PC-3 (cell line): Measurements from ENCODE around the gene PSORS1C2. TPM values are rescaled to one million over a fixed set of nuclear protein-coding genes. Genes with fewer than 3 reads are reported as not detected.

Source experiments
- ATAC-seq: fragments of 200-7000 bp; cut with Tn5 transposase; 2 replicates; pipeline ENCODE4 v1.9.1; 2020; ENCODE audit warnings: mild to moderate bottlenecking, moderate library complexity
- BruUV-seq: library from RNA; stranded (reverse); fragments of 400-500 nt; replicated peaks from 2 replicates; lab custom pipeline; 2021; lab: Mats Ljungman, UMichigan
- CTCF ChIA-PET: fragments of 300-600 bp; sonication (Branson Sonifier 250); formaldehyde crosslinking; loops from one replicate; lab custom pipeline; 2022; ENCODE audit warnings: antibody characterized with exemption; lab: Charles Lee
- POLR2A ChIA-PET: fragments of 300-600 bp; sonication (Branson Sonifier 250); formaldehyde crosslinking; loops from one replicate; lab custom pipeline; 2022; ENCODE audit warnings: antibody characterized with exemption; ENCODE audit not compliant: unreplicated experiment; lab: Charles Lee
- DNase-seq: peaks from one replicate; pipeline ENCODE4 v3.0.0-alpha.2; 2015
- H2AFZ ChIP-seq: fragments of 300-600 bp; sonication (generic); 2 replicates; pipeline ENCODE4 v1.6.0; 2016; ENCODE audit warnings: antibody characterized with exemption, low read length
- H3F3A ChIP-seq: fragments of 300-600 bp; sonication (generic); one replicate; pipeline ENCODE4 v1.6.0; 2017; ENCODE audit warnings: antibody characterized with exemption, low read length, control low read depth, mild to moderate bottlenecking; ENCODE audit not compliant: unreplicated experiment
- H3K27ac ChIP-seq: fragments of 300-600 bp; sonication (generic); 2 replicates; pipeline ENCODE4 v1.5.1; 2016; ENCODE audit warnings: mild to moderate bottlenecking, low read length
- H3K27me3 ChIP-seq: fragments of 300-600 bp; sonication (generic); 2 replicates; pipeline ENCODE4 v1.6.1; 2016; ENCODE audit warnings: low read length, mixed read lengths
- H3K36me3 ChIP-seq: fragments of 300-600 bp; sonication (generic); 2 replicates; pipeline ENCODE4 v1.6.1; 2016; ENCODE audit warnings: low read depth, mixed run types, low read length, mixed read lengths
- H3K4me1 ChIP-seq: fragments of 300-600 bp; sonication (generic); 2 replicates; pipeline ENCODE4 v1.5.1; 2016; ENCODE audit warnings: low read length; ENCODE audit not compliant: insufficient read depth
- H3K4me2 ChIP-seq: fragments of 300-600 bp; sonication (generic); 2 replicates; pipeline ENCODE4 v1.6.0; 2016; ENCODE audit warnings: low read length
- H3K4me3 ChIP-seq: fragments of 300-600 bp; sonication (generic); 2 replicates; pipeline ENCODE4 v1.5.1; 2016; ENCODE audit warnings: mild to moderate bottlenecking, low read length, mixed read lengths
- H3K79me2 ChIP-seq: fragments of 300-600 bp; sonication (generic); 2 replicates; pipeline ENCODE4 v1.6.1; 2017; ENCODE audit warnings: low read length, mixed read lengths
- H3K9ac ChIP-seq: fragments of 300-600 bp; sonication (generic); 2 replicates; pipeline ENCODE4 v1.6.0; 2016; ENCODE audit warnings: mild to moderate bottlenecking, low read length
- H3K9me2 ChIP-seq: fragments of 300-600 bp; sonication (generic); replicated peaks from 2 replicates; pipeline ENCODE4 v1.6.1; 2016; ENCODE audit warnings: mixed run types, low read length, mixed read lengths
- H3K9me3 ChIP-seq: fragments of 300-600 bp; sonication (generic); 2 replicates; pipeline ENCODE4 v1.6.1; 2016; ENCODE audit warnings: low read length, mixed read lengths
- H4K20me1 ChIP-seq: fragments of 300-600 bp; sonication (generic); 2 replicates; pipeline ENCODE4 v1.6.1; 2016; ENCODE audit warnings: low read length, mixed read lengths
- EZH2 ChIP-seq: fragments of 300-600 bp; sonication (generic); IDR thresholded peaks from one replicate; pipeline ENCODE4 v1.6.1; 2017; ENCODE audit warnings: antibody characterized with exemption, mild to moderate bottlenecking, low read length; ENCODE audit not compliant: unreplicated experiment
- EZH2phosphoT487 ChIP-seq: fragments of 300-600 bp; sonication (generic); IDR thresholded peaks from 2 replicates; pipeline ENCODE4 v1.6.1; 2018; ENCODE audit warnings: mild to moderate bottlenecking, antibody characterized with exemption, low read length, borderline replicate concordance
- intact Hi-C: fragments of 100-400 bp; cut with micrococcal nuclease; formaldehyde crosslinking; loops from 2 replicates; pipeline ENCODE4 v1.9.0; 2023
- total RNA-seq: library from RNA; depleted of rRNA; stranded (reverse); fragments of >200 nt; gene quantifications from 2 replicates; pipeline ENCODE4 v1.2.3, GENCODE V29; 2014
- TF ChIP-seq, protein P1 (sequence below): fragments of 300-600 bp; sonication (generic); conservative IDR thresholded peaks from 2 replicates; pipeline ENCODE4 v1.5.1; 2017; ENCODE audit warnings: antibody characterized with exemption, low read depth, mild to moderate bottlenecking, low read length

The PSORS1C2 gene
- total RNA-seq, 1 experiment from 2014 or later, result not detected

- Histone ChIP-seq H4K20me1 (no peaks in the 10 kb centered on the region), H3K27me3 (no peaks in the 10 kb centered on the region), H3F3A (no peaks in the 10 kb centered on the region), H2AFZ (no peak overlapping the region), H3K4me2 (no peak overlapping the region), H3K4me1 (no peaks in the 10 kb centered on the region), H3K36me3 (no peaks in the 10 kb centered on the region), H3K79me2 (no peaks in the 10 kb centered on the region), H3K9me3 (no peaks in the 10 kb centered on the region), H3K9ac (no peak overlapping the region), H3K4me3 (no peak overlapping the region), H3K9me2 (no peaks in the 10 kb centered on the region), H3K27ac (no peak overlapping the region)
- DNase-seq (no peak), ATAC-seq (no peak)
- ChIA-PET CTCF (no interaction called here), POLR2A (no interaction called here)
- TF ChIP-seq EZH2 (no peak), EZH2phosphoT487 (no peak)
- TF ChIP-seq, protein P1, sequence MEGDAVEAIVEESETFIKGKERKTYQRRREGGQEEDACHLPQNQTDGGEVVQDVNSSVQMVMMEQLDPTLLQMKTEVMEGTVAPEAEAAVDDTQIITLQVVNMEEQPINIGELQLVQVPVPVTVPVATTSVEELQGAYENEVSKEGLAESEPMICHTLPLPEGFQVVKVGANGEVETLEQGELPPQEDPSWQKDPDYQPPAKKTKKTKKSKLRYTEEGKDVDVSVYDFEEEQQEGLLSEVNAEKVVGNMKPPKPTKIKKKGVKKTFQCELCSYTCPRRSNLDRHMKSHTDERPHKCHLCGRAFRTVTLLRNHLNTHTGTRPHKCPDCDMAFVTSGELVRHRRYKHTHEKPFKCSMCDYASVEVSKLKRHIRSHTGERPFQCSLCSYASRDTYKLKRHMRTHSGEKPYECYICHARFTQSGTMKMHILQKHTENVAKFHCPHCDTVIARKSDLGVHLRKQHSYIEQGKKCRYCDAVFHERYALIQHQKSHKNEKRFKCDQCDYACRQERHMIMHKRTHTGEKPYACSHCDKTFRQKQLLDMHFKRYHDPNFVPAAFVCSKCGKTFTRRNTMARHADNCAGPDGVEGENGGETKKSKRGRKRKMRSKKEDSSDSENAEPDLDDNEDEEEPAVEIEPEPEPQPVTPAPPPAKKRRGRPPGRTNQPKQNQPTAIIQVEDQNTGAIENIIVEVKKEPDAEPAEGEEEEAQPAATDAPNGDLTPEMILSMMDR, result no peak
- intact Hi-C loops, result no loop called here
- BruUV-seq, result no TSS peak
Measured at GRCh38 chr6:31144296-31144969, 5.6 kb upstream of the PSORS1C2 start.

- Histone ChIP-seq H3F3A (no peaks in the 10 kb centered on the region), H3K36me3 (no peaks in the 10 kb centered on the region), H3K9me3 (no peaks in the 10 kb centered on the region), H3K27ac (no peak overlapping the region), H4K20me1 (no peaks in the 10 kb centered on the region), H3K79me2 (no peaks in the 10 kb centered on the region), H3K4me2 (no peak overlapping the region), H3K27me3 (no peaks in the 10 kb centered on the region), H3K4me3 (no peak overlapping the region), H2AFZ (no peak overlapping the region), H3K9me2 (no peaks in the 10 kb centered on the region), H3K9ac (no peak overlapping the region), H3K4me1 (peaks cover 4% of the 10 kb centered on the region; the same call in 1 of the 2 replicates)
- BruUV-seq, result no TSS peak
- TF ChIP-seq, protein P1, result no peak
- TF ChIP-seq EZH2phosphoT487 (no peak), EZH2 (no peak)
- intact Hi-C loops, result no loop called here
- no peak for DNase-seq
- POLR2A ChIA-PET, result no interaction called here
- CTCF ChIA-PET, result no interaction called here
- ATAC-seq, result no peak
Measured at GRCh38 chr6:31143148-31143547, 4.3 kb upstream of the PSORS1C2 start.

GRCh38 chr6:31142361-31142761, 3.5 kb upstream of the PSORS1C2 start:
- TF ChIP-seq, protein P1, result no peak
- no peak for TF ChIP-seq EZH2phosphoT487
- no peak for TF ChIP-seq EZH2

More at GRCh38 chr6:31142361-31142761, 3.5 kb upstream of the PSORS1C2 start:
- ChIA-PET POLR2A (no interaction called here), CTCF (no interaction called here)
- Histone ChIP-seq H3K9me2 (no peaks in the 10 kb centered on the region), H3F3A (no peaks in the 10 kb centered on the region), H3K79me2 (no peaks in the 10 kb centered on the region), H2AFZ (no peak overlapping the region), H4K20me1 (no peaks in the 10 kb centered on the region), H3K4me2 (no peak overlapping the region), H3K4me1 (peaks cover 4% of the 10 kb centered on the region; the same call in 1 of the 2 replicates), H3K9ac (no peak overlapping the region), H3K27ac (no peak overlapping the region), H3K4me3 (no peak overlapping the region), H3K9me3 (no peaks in the 10 kb centered on the region), H3K27me3 (no peaks in the 10 kb centered on the region), H3K36me3 (no peaks in the 10 kb centered on the region)
- ATAC-seq (no peak), DNase-seq (no peak)
- intact Hi-C loops, result no loop called here
- no TSS peak for BruUV-seq
